Dedifferentiated amniotic fluid mesenchymal stem cell (primary cell): Measurements from ENCODE around the gene HSPA8.
"Not testable (repeated sequence)": the region's sequence is repeated elsewhere in the genome, so short reads cannot be mapped to it uniquely, and the experiment has no call there.

Experiments used
- DNase-seq: peaks from one replicate; pipeline ENCODE4 v3.0.0-alpha.2; 2016; ENCODE audit errors: extremely low spot score

HSPA8 gene

GRCh38 chr11:123061403-123062157 is at the start of gene HSPA8:
HSPA8 (minus strand) TSS chr11:123062136; CDS start chr11:123061324, 812 bp downstream.
- peak; percentile 36 for DNase-seq

- peak; percentile 31 for DNase-seq
Measured at GRCh38 chr11:123111465-123111864, 49.5 kb upstream of the HSPA8 start.

GRCh38 chr11:123110397-123110796 is 48.5 kb upstream of the HSPA8 start:
- no peak for DNase-seq

- DNase-seq: no peak
Measured at GRCh38 chr11:123107945-123108495, 46.1 kb upstream of the HSPA8 start.

GRCh38 chr11:123104697-123105096 is 42.8 kb upstream of the HSPA8 start:
- no peak for DNase-seq

GRCh38 chr11:123103326-123103980 is 41.5 kb upstream of the HSPA8 start:
- peak; percentile 88 for DNase-seq

- DNase-seq: no peak
Measured at GRCh38 chr11:123100379-123101085, 38.6 kb upstream of the HSPA8 start.

- no peak for DNase-seq
Measured at GRCh38 chr11:123098990-123099389, 37.1 kb upstream of the HSPA8 start.

GRCh38 chr11:123093739-123094138 is 31.8 kb upstream of the HSPA8 start:
- no peak for DNase-seq

GRCh38 chr11:123091506-123091905 is 29.6 kb upstream of the HSPA8 start:
- DNase-seq: no peak

GRCh38 chr11:123090168-123090567 is 28.2 kb upstream of the HSPA8 start:
- not testable (repeated sequence) for DNase-seq

GRCh38 chr11:123088896-123089295 is 27.0 kb upstream of the HSPA8 start:
- DNase-seq: not testable (repeated sequence)

- not testable (repeated sequence) for DNase-seq
Measured at GRCh38 chr11:123087657-123088056, 25.7 kb upstream of the HSPA8 start.

- DNase-seq: no peak
Measured at GRCh38 chr11:123086305-123086704, 24.4 kb upstream of the HSPA8 start.

GRCh38 chr11:123085497-123085896 is 23.6 kb upstream of the HSPA8 start:
- DNase-seq: no peak

GRCh38 chr11:123084454-123084853 is 22.5 kb upstream of the HSPA8 start:
- no peak for DNase-seq

- peak; percentile 87 for DNase-seq
Measured at GRCh38 chr11:123083623-123084029, 21.7 kb upstream of the HSPA8 start.

GRCh38 chr11:123082977-123083376 is 21.0 kb upstream of the HSPA8 start:
- no peak for DNase-seq

- no peak for DNase-seq
Measured at GRCh38 chr11:123080015-123080414, 18.1 kb upstream of the HSPA8 start.

- no peak for DNase-seq
Measured at GRCh38 chr11:123076484-123076883, 14.5 kb upstream of the HSPA8 start.

- no peak for DNase-seq
Measured at GRCh38 chr11:123073343-123074057, 11.6 kb upstream of the HSPA8 start.

- DNase-seq: no peak
Measured at GRCh38 chr11:123072762-123073161, 10.8 kb upstream of the HSPA8 start.
